Measurements from ENCODE around the gene XRCC4. TPM values are rescaled to one million over a fixed set of nuclear protein-coding genes. Genes with fewer than 3 reads are reported as not detected.
"Not testable (repeated sequence)": the region's sequence is repeated elsewhere in the genome, so short reads cannot be mapped to it uniquely, and the experiment has no call there.

Gene XRCC4
- total RNA-seq, 1 donor from 2014 or later, result 7.4 TPM

- DNase-seq (ENCODE audit: low spot score), result no peak
Measured at GRCh38 chr5:83256091-83256780, 178.9 kb downstream of the XRCC4 start.

GRCh38 chr5:83257684-83258083, 180.3 kb downstream of the XRCC4 start:
- DNase-seq (ENCODE audit: low spot score), result not testable (repeated sequence)

- DNase-seq (ENCODE audit: low spot score), result no peak
Measured at GRCh38 chr5:83265318-83265717, 188.0 kb downstream of the XRCC4 start.

GRCh38 chr5:83270311-83270710, 193.0 kb downstream of the XRCC4 start:
- no peak for DNase-seq (ENCODE audit: low spot score)

- DNase-seq (ENCODE audit: low spot score), result no peak
Measured at GRCh38 chr5:83277154-83277553, 199.8 kb downstream of the XRCC4 start.

- DNase-seq (ENCODE audit: low spot score), result no peak
Measured at GRCh38 chr5:83277953-83278352, 200.6 kb downstream of the XRCC4 start.

- DNase-seq (ENCODE audit: low spot score), result no peak
Measured at GRCh38 chr5:83281176-83281575, 203.8 kb downstream of the XRCC4 start.

DNA sequence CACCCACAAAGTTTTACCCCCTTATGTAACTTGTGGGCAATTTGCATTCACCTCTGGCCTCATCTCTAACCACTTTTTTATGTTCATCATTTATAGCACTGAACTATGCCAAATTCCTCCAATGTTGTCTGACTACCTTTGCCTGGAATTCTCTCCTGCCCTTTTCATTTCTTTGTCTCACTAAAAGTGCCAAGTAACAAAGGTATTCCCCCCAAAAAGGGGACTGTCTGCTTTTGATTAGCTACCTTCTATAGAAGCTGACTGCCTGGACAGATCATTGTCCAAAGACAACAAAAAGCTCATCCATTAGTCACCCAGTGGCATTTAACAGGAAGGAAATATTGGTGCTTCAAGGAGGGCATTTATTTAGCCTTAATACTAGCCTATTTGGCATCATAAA, 204.3 kb downstream of the XRCC4 start:
- DNase-seq (ENCODE audit: low spot score), result no peak

GRCh38 chr5:83283761-83284160, 206.4 kb downstream of the XRCC4 start:
- no peak for DNase-seq (ENCODE audit: low spot score)

GRCh38 chr5:83285661-83286398, 208.5 kb downstream of the XRCC4 start:
- no peak for DNase-seq (ENCODE audit: low spot score)

DNA sequence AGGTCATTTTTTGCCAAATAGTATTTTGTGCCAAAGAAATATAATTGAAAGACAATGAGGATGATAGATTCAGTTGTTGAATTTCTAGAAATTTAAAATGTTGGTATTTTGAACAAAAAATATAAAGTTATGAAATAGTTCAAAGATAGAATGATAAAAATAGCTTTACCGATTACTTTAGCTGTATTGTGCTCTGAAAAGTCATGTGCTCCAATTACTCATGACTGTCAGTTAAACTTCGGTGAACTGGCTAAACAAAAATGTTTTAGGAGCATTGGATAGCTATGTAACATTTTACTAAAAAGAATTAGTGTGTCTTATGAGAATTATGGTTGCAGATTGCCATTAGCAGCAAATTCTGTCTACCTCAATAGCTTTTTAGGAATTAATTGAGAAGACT, 216.9 kb downstream of the XRCC4 start:
- DNase-seq (ENCODE audit: low spot score), result no peak

DNA sequence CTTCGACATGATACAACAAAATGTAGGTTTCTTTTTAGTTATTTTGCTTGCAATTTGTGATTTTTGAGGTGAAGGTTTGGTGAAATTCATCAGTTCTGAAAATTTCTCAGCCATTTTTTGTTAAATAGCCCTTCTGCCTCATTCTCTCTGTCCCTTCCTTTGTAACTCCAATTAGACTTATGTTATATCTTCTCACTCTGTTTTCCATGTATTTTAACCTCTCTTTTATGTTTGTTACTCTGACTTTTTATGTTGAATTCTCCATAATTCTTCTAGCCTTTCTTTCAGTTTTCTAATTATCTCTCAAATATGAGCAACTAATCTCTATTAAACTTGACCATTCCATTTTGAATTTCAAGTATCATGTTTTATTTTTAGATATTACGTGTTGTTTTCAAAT, 222.0 kb downstream of the XRCC4 start:
- no peak for DNase-seq (ENCODE audit: low spot score)

DNA sequence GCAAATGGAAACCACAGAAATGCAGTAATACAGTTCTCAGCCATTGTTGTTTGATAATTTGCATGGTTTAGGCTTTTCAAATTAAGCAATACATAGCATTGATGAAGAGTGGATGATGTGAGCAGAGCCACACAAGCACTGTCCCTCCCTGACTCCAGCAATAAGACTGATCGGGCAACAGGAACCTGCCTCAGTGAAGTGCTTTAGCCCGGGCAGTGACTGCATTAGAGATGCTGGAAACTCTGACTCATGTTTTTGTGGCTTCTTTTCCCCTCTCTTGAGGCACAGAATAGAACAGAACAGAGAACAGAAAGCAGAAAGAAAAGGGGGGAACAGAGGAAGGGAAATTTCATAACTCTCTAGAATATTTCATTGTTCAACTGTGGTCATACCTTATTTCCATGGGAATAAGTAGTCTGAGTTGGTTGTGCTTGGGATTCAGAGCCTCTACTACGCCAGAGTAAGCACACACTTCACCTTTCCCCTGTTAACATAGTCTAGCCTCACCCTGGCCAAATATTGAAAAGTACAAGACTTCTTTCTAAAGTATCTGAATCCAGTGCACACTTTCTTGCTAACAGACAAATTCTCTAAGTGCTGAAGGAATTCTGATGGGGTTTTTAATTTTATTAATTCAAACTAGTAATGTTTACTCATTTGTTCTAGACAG, 229.4 kb downstream of the XRCC4 start:
- DNase-seq (ENCODE audit: low spot score), result no peak

GRCh38 chr5:83312663-83313062, 235.3 kb downstream of the XRCC4 start:
- no peak for DNase-seq (ENCODE audit: low spot score)

GRCh38 chr5:83313436-83313835, 236.1 kb downstream of the XRCC4 start:
- DNase-seq (ENCODE audit: low spot score), result no peak

DNA sequence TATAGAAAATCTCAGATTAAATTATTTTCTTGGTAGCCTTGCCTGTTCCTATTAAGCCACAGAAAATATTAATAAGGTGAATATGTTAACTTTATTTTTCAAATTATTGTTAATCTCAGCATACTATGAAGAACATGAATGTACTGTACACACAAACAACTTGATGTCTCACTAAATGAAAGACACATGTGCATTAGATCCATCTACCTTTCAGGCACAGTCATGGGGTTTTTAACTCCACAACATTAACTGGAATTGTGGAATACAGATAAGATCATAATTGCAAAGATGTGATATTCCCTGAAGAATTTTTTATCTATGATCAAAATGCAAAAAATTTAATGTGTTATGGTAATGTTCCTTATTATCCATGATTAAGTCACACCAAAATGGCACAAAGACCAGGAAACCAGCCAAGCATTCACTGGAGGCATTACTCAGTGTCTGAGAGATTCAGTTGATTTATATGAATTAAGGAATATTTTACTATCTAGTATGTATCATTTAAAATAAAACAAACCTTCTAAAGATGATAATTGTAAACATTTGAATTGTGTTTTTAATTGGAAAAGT, 244.2 kb downstream of the XRCC4 start:
- DNase-seq (ENCODE audit: low spot score), result no peak

DNA sequence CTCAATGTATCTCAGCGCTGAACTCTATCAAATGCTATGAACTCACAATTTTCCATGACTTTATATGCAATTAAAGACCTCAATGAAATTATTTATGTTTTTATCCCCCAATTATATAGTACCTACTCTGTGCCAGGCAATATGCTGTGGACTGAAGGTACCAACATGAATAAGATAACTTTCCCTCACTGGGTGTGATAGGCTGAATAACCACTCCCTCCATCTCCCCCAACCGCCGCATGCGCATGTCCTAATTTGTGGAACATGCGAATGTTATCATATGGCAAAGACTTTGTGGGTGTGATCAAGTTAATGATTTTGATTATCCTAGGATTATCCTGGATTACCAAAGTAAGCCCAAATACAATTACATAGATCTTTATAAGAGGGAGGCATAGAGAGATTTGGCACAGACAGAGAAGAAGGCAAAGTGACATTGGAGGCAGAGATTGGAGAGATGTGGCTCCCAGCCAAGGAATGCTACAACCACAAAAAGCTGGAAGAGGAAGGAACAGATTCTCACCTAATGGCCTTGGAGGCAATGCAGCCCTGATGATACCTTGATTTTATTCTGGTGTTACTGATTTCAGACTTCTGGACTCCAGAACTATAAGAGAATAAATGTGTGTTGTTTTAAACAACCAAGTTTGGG, 245.1 kb downstream of the XRCC4 start:
- DNase-seq (ENCODE audit: low spot score), result no peak

DNA sequence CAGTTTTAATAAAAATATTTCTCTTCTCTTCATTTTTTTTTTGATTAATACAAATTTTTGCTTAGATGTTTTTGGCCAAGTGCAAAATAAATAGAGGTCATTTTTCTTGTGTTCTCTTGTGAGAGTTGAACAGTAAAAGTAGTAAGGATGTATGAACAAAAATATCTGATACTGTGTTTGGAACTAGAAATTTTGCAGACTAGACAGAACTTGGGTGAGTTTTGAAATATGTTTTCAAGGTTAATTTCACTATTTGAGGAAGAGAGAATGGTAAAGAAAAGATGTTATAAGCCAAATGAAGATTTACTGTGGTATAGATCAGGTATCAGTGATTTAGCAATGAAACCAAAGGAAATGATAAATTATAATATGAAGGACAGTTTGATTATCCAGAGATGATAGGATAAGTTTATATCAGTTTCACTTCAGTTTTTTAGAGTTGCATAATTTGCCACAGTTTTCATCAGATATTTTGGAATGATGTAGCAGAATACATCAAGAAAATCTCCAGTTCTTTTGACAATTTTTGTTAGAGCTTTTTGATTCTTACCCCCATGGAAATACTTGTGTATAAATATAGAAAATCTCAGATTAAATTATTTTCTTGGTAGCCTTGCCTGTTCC, 246.3 kb downstream of the XRCC4 start:
- DNase-seq (ENCODE audit: low spot score), result no peak

DNA sequence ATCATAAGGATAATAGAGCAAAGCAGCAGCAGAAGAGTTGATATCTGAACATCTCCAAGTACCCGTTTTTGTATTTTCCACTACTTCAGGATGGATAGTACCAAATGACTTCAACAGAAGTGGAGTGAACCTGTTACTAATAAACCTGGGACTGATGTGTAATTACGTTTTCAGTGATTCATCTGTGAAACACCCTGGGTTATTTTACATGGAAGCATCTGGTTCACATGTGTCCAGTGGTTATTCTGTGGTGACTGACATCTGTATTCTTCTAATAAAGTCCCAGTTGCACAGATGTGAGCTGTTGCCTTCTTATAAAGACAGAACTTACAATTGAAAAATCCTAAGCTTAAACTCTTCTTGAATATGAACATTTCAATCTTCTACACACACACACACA, 254.5 kb downstream of the XRCC4 start:
- no peak for DNase-seq (ENCODE audit: low spot score)

- DNase-seq (ENCODE audit: low spot score), result no peak
Measured at GRCh38 chr5:83337453-83338035, 260.2 kb downstream of the XRCC4 start.

GRCh38 chr5:83340511-83340918, 263.2 kb downstream of the XRCC4 start:
- DNase-seq (ENCODE audit: low spot score), result no peak

All from mesenteric fat pad (tissue), 1 donor.